ENCODE results near the gene LAPTM4A. TPM values are rescaled to one million over a fixed set of nuclear protein-coding genes. Genes with fewer than 3 reads are reported as not detected.

Gene LAPTM4A
- total RNA-seq, 1 experiment from 2014 or later = 125 TPM

DNA sequence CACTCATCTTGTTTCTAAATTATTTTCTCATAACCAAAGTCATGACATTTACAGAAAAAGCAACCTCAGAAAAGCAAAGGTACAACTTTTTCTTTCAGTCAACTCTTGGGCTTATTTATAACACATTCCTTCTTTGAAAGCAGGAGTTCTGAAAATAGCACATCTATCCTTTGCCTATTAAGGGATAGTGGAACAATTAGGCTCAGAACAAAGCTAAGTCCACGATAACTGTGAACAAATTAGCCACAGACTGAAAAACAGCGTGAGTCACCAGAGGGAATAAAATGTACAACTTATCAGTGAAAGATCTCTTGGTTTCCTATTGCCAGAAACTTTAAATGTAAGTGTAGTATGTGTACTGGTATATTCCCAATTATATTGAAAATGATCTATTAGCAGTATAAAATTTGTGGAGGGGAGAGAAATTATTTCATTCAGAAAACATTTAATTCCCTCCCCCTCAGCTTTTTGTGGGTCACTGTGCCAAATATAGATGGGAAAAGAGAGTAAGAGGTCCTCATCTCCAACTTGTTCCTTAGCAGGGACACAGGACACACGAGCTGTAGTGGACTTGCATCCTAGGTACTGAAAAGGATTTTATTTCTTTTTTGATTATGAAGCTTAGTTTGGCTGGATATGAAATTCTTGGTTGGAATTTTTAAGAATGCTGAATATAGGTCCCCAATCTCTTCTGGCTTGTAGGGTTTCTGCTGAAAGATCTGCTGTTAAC lies 23.6 kb downstream of the LAPTM4A start:
- intact Hi-C loops (cut with micrococcal nuclease; ENCODE audit: unreplicated experiment) = no loop called here
- no peak overlapping the region for H3K27ac ChIP-seq

DNA sequence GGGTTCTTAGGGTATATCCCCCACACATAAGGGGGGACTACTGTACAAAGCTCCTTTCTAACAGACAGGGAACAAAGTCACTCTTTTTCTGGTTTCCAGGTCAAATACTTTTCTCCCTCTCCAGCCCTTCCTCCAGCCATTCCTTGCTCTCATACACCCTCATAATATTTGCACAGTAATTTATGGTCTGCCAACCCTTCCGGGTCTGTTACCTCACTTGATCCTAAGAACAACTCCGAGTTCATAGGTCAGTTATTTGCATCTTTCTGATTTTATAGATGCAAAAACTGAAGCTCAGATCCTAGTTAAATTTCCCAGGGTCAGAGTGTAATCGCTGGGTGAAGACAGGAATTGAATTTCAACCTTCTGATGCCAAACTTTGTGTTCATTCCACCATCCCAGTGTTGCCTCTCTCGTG lies 24.2 kb downstream of the LAPTM4A start:
- no peak for TF ChIP-seq EZH2 (IDR thresholded peaks at IDR 0.05; ENCODE audit: low read depth)
- TF ChIP-seq, protein P1, sequence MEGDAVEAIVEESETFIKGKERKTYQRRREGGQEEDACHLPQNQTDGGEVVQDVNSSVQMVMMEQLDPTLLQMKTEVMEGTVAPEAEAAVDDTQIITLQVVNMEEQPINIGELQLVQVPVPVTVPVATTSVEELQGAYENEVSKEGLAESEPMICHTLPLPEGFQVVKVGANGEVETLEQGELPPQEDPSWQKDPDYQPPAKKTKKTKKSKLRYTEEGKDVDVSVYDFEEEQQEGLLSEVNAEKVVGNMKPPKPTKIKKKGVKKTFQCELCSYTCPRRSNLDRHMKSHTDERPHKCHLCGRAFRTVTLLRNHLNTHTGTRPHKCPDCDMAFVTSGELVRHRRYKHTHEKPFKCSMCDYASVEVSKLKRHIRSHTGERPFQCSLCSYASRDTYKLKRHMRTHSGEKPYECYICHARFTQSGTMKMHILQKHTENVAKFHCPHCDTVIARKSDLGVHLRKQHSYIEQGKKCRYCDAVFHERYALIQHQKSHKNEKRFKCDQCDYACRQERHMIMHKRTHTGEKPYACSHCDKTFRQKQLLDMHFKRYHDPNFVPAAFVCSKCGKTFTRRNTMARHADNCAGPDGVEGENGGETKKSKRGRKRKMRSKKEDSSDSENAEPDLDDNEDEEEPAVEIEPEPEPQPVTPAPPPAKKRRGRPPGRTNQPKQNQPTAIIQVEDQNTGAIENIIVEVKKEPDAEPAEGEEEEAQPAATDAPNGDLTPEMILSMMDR (conservative IDR thresholded peaks at IDR 0.05) = no peak
- POLR2A ChIA-PET (ENCODE audit: unreplicated experiment) = no interaction called here
- H3K4me3 ChIP-seq = no peak overlapping the region
- no peaks in the 10 kb centered on the region for H3K79me2 ChIP-seq (ENCODE audit: low read depth)
- CTCF ChIA-PET = interaction anchor here (1.0 kb wide), 1 partner anchor 12 kb away, joined by 3 read pairs; no protein-coding TSS in a partner anchor
- no TSS peak for BruUV-seq (replicated peaks)
- H4K20me1 ChIP-seq (ENCODE audit: insufficient read depth) = no peaks in the 10 kb centered on the region
- no peaks in the 10 kb centered on the region for H3K4me1 ChIP-seq (replicated peaks; ENCODE audit: insufficient read depth)
- H3K4me2 ChIP-seq = no peak overlapping the region
- H3K9me2 ChIP-seq (ENCODE audit: insufficient read depth) = no peaks in the 10 kb centered on the region
- DNase-seq = no peak
- no peak overlapping the region for H3K27ac ChIP-seq
- H2AFZ ChIP-seq = no peak overlapping the region
- intact Hi-C loops (cut with micrococcal nuclease; ENCODE audit: unreplicated experiment) = no loop called here
- peaks cover 36% of the 10 kb centered on the region for H3K36me3 ChIP-seq (ENCODE audit: low read depth)
- no peaks in the 10 kb centered on the region; the same call in 1 of the 2 replicates for H3F3A ChIP-seq (ENCODE audit: insufficient read depth, low read depth)
- H3K27me3 ChIP-seq (ENCODE audit: insufficient read depth, low read depth) = no peaks in the 10 kb centered on the region
- H3K9me3 ChIP-seq (ENCODE audit: insufficient read depth, low read depth) = peaks cover under 1% of the 10 kb centered on the region; the same call in 1 of the 2 replicates

More for the DNA sequence above, 23.6 kb downstream of the LAPTM4A start:
- Histone ChIP-seq H3K9me2 (ENCODE audit: insufficient read depth) (no peaks in the 10 kb centered on the region), H3K36me3 (ENCODE audit: low read depth) (peaks cover 42% of the 10 kb centered on the region), H3K4me3 (no peak overlapping the region), H3K79me2 (ENCODE audit: low read depth) (no peaks in the 10 kb centered on the region), H3K9me3 (ENCODE audit: insufficient read depth, low read depth) (no peaks in the 10 kb centered on the region), H3K4me2 (no peak overlapping the region), H2AFZ (no peak overlapping the region), H3K27me3 (ENCODE audit: insufficient read depth, low read depth) (no peaks in the 10 kb centered on the region), H3F3A (ENCODE audit: insufficient read depth, low read depth) (no peaks in the 10 kb centered on the region; the same call in 1 of the 2 replicates), H3K4me1 (replicated peaks; ENCODE audit: insufficient read depth) (no peaks in the 10 kb centered on the region), H4K20me1 (ENCODE audit: insufficient read depth) (no peaks in the 10 kb centered on the region)
- no peak for DNase-seq
- CTCF ChIA-PET = interaction anchor here (1.0 kb wide), 1 partner anchor 12 kb away, joined by 3 read pairs; no protein-coding TSS in a partner anchor
- POLR2A ChIA-PET (ENCODE audit: unreplicated experiment) = no interaction called here
- TF ChIP-seq, protein P1 (conservative IDR thresholded peaks at IDR 0.05) = no peak
- TF ChIP-seq EZH2 (IDR thresholded peaks at IDR 0.05; ENCODE audit: low read depth) = no peak
- no TSS peak for BruUV-seq (replicated peaks)

DNA sequence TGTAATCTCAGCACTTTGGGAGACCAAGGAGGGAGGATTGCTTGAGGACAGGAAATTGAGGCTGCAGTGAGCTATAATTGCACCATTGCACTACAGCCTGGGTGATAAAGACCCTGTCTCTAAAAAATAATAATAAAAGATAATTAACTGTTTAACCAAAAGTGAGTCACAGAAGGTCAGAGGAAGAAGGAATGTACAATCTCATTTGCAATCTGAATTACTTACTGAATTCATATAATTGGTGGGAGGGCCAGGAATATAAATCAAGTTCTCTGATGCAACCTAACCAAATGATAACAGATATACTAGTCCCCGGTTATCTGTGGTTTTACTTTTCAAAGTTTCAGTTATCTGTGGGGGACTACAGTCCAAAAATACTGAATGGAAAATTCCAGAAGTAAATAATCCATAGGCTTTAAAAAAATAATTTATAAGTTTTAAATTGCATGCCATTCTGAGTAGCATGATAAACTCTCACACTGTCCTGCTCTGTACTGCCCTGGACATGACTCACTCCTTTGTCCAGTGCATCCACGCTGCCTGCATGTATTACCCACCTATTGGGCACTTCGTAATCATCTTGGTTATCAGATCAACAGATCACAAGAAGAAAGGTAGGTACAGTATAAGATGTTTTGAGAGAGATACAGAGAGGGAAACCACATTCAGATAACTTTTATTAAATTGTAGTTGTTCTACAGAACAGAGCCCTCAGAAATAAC lies 26.2 kb downstream of the LAPTM4A start:
- H3K27ac ChIP-seq = no peak overlapping the region
- no peaks in the 10 kb centered on the region for H3K27me3 ChIP-seq (ENCODE audit: insufficient read depth, low read depth)
- ChIA-PET POLR2A (ENCODE audit: unreplicated experiment) (no interaction called here), CTCF (no interaction called here)
- peaks cover 18% of the 10 kb centered on the region for H3K36me3 ChIP-seq (ENCODE audit: low read depth)
- intact Hi-C loops (cut with micrococcal nuclease; ENCODE audit: unreplicated experiment) = no loop called here
- no peak overlapping the region for H3K4me3 ChIP-seq
- H3K9me3 ChIP-seq (ENCODE audit: insufficient read depth, low read depth) = peaks cover 14% of the 10 kb centered on the region; the same call in 1 of the 2 replicates
- BruUV-seq (replicated peaks) = no TSS peak
- DNase-seq = peak in 1 of 2 experiments; percentile 43
- no peaks in the 10 kb centered on the region for H3K9me2 ChIP-seq (ENCODE audit: insufficient read depth)
- no peak overlapping the region for H3K4me2 ChIP-seq
- TF ChIP-seq, protein P1 (conservative IDR thresholded peaks at IDR 0.05) = no peak
- TF ChIP-seq EZH2 (IDR thresholded peaks at IDR 0.05; ENCODE audit: low read depth) = no peak
- no peaks in the 10 kb centered on the region for H4K20me1 ChIP-seq (ENCODE audit: insufficient read depth)
- H2AFZ ChIP-seq = no peak overlapping the region
- H3K4me1 ChIP-seq (replicated peaks; ENCODE audit: insufficient read depth) = no peaks in the 10 kb centered on the region
- no peaks in the 10 kb centered on the region for H3K79me2 ChIP-seq (ENCODE audit: low read depth)
- no peaks in the 10 kb centered on the region; the same call in 1 of the 2 replicates for H3F3A ChIP-seq (ENCODE audit: insufficient read depth, low read depth)

Measured in PC-9 (cell line).